SU-DHL-6 (cell line): ENCODE data around the gene ZNF574.

Source experiments
- CTCF ChIP-seq: fragments of 200-600 bp; sonication (generic); IDR thresholded peaks from one replicate; pipeline ENCODE4 v1.5.1; 2017; ENCODE audit warnings: antibody characterized with exemption, mild to moderate bottlenecking, low read length, moderate library complexity; ENCODE audit not compliant: insufficient read depth, poor library complexity, severe bottlenecking
- EZH2phosphoT487 ChIP-seq: fragments of 200-600 bp; sonication (generic), shearing (Covaris generic); conservative IDR thresholded peaks from 2 replicates; pipeline ENCODE4 v1.6.1; 2018; ENCODE audit warnings: mild to moderate bottlenecking, antibody characterized with exemption, low read length, moderate library complexity, mixed read lengths

GRCh38 chr19:42102877-42103276, 26.9 kb downstream of the ZNF574 start:
- TF ChIP-seq EZH2phosphoT487 (no peak), CTCF (no peak)
